Immature natural killer cell (primary cell): Measurements from ENCODE around the gene ABCA13. TPM values are rescaled to one million over a fixed set of nuclear protein-coding genes. Genes with fewer than 3 reads are reported as not detected.

Experiments
- DNase-seq, 3 donors: peaks; one replicate each; pipeline ENCODE4 v3.0.0; 2022; ENCODE audit warnings: mixed read lengths in 1 of 3
- H3K27ac Mint-ChIP-seq, 6 donors: one replicate each; pipeline ENCODE4 v1.8.0; 2020; ENCODE audit warnings: mixed read lengths in 6 of 6, mild to moderate bottlenecking in 5 of 6, inconsistent platforms in 4 of 6, moderate library complexity in 3 of 6
- H3K27me3 Mint-ChIP-seq, 3 donors: one replicate each; pipeline ENCODE4 v1.8.0; 2020 to 2021; ENCODE audit warnings: low read depth in 3 of 3, mild to moderate bottlenecking in 3 of 3, mixed read lengths in 3 of 3, moderate library complexity in 3 of 3, inconsistent platforms in 1 of 3
- H3K36me3 Mint-ChIP-seq, 3 donors: one replicate each; pipeline ENCODE4 v1.8.0; 2020; ENCODE audit warnings: mixed read lengths in 3 of 3, inconsistent platforms in 2 of 3, mild to moderate bottlenecking in 2 of 3
- H3K4me1 Mint-ChIP-seq, 2 donors: one replicate each; pipeline ENCODE4 v1.8.0; 2020; ENCODE audit warnings: inconsistent platforms in 2 of 2, mild to moderate bottlenecking in 2 of 2, mixed read lengths in 2 of 2, moderate library complexity in 1 of 2
- H3K4me3 Mint-ChIP-seq, 5 donors: one replicate each; pipeline ENCODE4 v1.8.0; 2020; ENCODE audit warnings: mild to moderate bottlenecking in 5 of 5, mixed read lengths in 5 of 5, inconsistent platforms in 3 of 5, moderate library complexity in 3 of 5
- H3K9me3 Mint-ChIP-seq, 6 donors: one replicate each; pipeline ENCODE4 v1.8.0; 2020; ENCODE audit warnings: mild to moderate bottlenecking in 6 of 6, mixed read lengths in 6 of 6, inconsistent platforms in 4 of 6, moderate library complexity in 3 of 6
- polyA plus RNA-seq, 3 donors: library from polyadenylated mRNA; unstranded; fragments of 300-500 nt; fragmentation: Illumina TruSeq; gene quantifications; one replicate each; pipeline ENCODE4 v1.2.3, GENCODE V29; 2021

Gene ABCA13
- polyA plus RNA-seq, 3 donors from 2014 or later = not detected

DNA sequence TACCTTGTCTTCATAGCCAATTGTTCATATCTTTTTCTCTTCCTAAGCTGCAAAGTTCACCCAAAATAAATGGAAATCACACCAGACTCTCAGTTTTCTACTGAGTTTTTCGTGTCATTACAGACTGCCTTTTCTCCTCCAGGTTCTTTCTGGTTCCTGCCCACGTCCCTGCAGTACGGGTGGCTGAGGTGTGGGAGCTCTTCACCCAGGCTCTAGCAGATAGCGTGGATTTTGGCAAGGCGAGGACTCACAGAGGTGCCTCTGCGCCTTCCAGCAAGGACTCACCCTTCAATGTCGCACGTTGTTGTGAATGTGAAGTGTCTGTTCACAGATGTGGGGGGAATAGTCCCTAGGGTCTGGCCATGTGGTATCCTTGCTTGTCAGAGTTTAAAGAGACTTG is 71.6 kb downstream of the ABCA13 start:
- Mint-ChIP-seq H3K27ac (no peak overlapping the region), H3K9me3 (peaks cover 0 to 1% (median under 1%) of the 10 kb centered on the region in 6 donors), H3K4me3 (no peak overlapping the region), H3K4me1 (no peaks in the 10 kb centered on the region), H3K27me3 (peaks cover 2 to 12% (median 3%) of the 10 kb centered on the region in 3 donors), H3K36me3 (no peaks in the 10 kb centered on the region)
- no peak for DNase-seq

GRCh38 chr7:48244864-48245271 is 73.6 kb downstream of the ABCA13 start:
- Mint-ChIP-seq H3K4me3 (no peak overlapping the region), H3K4me1 (no peaks in the 10 kb centered on the region), H3K27ac (no peak overlapping the region), H3K9me3 (peaks cover 0 to 1% (median 0%) of the 10 kb centered on the region in 6 donors), H3K36me3 (no peaks in the 10 kb centered on the region), H3K27me3 (peaks cover 2 to 12% (median 3%) of the 10 kb centered on the region in 3 donors)
- no peak for DNase-seq

DNA sequence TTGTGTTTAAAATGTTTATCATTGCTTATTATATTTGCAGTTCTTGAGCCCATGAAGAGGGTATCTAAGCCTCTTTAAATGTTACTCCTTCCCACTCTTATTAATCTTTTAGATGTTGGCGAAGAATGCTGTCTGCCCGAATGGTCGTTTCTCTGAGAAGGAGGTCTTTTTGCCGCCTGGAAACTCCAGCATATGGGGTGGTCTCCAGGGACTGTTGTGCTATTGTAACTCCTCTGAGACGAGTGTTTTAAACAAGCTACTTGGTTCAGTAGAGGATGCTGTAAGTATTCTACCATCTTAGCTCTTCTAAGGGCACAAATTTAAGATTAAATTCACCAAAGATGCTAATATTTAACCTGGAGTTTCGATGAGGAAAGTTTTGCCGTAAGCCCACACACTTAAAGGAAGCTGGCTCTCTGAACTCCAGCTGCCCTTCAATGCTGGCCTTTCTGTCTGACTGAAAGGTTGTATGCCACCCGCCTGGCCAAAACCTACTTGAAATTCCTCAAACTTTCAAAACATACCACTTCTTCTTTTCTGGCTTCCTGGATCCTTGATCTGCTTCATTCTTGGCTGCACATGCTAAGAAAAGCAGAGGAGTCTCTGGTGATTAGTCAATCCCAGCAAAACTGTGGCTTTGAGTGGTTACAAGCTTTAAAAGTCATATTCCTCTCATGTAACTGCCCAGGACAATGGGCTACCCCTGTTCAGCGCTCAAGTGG is 74.7 kb downstream of the ABCA13 start:
- Mint-ChIP-seq H3K36me3 (no peaks in the 10 kb centered on the region), H3K9me3 (peaks cover 0 to 1% (median 0%) of the 10 kb centered on the region in 6 donors), H3K27ac (no peak overlapping the region), H3K27me3 (peaks cover 2 to 12% (median 3%) of the 10 kb centered on the region in 3 donors), H3K4me3 (no peak overlapping the region), H3K4me1 (no peaks in the 10 kb centered on the region)
- DNase-seq = no peak

DNA sequence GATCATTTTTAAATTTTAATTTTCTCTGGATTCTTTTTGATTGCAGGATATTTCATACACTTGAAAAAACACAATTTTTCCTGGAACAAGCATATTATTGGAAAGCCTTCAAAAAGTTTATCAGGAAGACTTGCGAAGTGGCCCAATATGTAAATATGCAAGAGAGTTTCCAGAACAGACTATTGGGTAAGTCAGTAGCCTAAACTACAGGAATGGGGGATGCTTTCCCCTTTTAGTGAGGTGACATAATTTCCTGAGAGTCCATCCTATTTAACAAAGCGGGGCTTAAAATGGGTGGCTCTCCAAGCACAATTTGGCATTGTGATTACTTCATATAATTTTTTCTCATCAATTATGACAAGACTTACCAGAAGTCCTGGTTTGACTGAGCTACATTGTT is 77.9 kb downstream of the ABCA13 start:
- Mint-ChIP-seq H3K27ac (no peak overlapping the region), H3K9me3 (no peaks in the 10 kb centered on the region), H3K36me3 (no peaks in the 10 kb centered on the region), H3K27me3 (peaks cover 0 to 3% (median 2%) of the 10 kb centered on the region in 3 donors), H3K4me3 (no peak overlapping the region), H3K4me1 (no peaks in the 10 kb centered on the region)
- DNase-seq = no peak

DNA sequence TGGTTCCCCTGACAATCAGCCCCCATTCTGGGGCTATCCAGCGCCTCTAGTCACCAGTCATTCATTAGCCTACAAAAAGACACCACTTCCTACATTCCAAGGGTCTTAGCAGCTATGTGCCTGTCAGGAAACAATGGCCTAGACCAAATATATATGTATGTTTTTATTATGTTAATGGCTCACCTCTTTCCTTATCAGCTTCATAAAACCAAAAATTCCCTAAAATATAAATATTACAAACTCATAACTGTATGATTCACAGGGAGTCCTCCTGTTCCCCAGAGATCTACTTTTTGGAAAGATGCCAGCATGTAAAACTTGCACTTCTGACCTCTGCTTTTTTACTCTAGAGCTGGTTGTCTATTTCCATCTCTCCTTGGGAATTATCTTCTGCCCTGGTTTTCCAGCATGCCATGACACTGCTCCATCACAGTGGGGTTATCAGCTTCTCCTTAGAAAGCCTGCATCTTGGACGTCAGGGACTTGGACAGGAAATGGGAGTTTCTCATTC is 79.2 kb downstream of the ABCA13 start:
- H3K4me1 Mint-ChIP-seq = no peaks in the 10 kb centered on the region
- peaks cover 1 to 3% (median 2%) of the 10 kb centered on the region in 3 donors for H3K27me3 Mint-ChIP-seq
- H3K4me3 Mint-ChIP-seq = no peak overlapping the region
- H3K9me3 Mint-ChIP-seq = no peaks in the 10 kb centered on the region
- no peak for DNase-seq
- no peaks in the 10 kb centered on the region for H3K36me3 Mint-ChIP-seq
- H3K27ac Mint-ChIP-seq = no peak overlapping the region

- H3K4me1 Mint-ChIP-seq = no peaks in the 10 kb centered on the region
- peaks cover under 1 to 3% (median 1%) of the 10 kb centered on the region in 3 donors for H3K27me3 Mint-ChIP-seq
- H3K4me3 Mint-ChIP-seq = no peak overlapping the region
- no peaks in the 10 kb centered on the region for H3K36me3 Mint-ChIP-seq
- H3K27ac Mint-ChIP-seq = no peak overlapping the region
- DNase-seq = no peak
- H3K9me3 Mint-ChIP-seq = no peaks in the 10 kb centered on the region
These were observed 80.5 kb downstream of the ABCA13 start for GRCh38 chr7:48251766-48252165.

DNA sequence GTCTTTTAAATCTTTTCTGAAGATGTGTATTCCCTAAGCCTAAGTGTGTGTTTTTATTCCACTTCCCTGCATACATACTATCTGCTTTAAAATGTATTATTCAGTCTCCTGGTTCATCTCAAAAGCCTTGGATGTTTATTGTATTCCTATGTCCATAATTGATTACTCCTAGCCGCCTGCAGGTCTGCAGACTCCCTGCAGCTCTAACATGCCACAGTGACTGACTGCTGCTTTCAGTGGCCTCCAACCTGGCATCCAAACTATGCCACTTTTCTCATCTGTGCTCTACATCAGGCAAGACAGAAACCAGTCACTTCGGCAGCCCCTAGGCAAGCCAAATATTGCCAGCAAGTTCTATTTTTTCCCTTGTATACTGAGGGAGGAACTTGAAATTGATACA is 81.7 kb downstream of the ABCA13 start:
- Mint-ChIP-seq H3K9me3 (peaks cover 0 to 2% (median 0%) of the 10 kb centered on the region in 6 donors), H3K4me3 (no peak overlapping the region), H3K27me3 (peaks cover 0 to 2% (median 0%) of the 10 kb centered on the region in 3 donors), H3K27ac (no peak overlapping the region), H3K36me3 (no peaks in the 10 kb centered on the region), H3K4me1 (no peaks in the 10 kb centered on the region)
- DNase-seq = no peak

DNA sequence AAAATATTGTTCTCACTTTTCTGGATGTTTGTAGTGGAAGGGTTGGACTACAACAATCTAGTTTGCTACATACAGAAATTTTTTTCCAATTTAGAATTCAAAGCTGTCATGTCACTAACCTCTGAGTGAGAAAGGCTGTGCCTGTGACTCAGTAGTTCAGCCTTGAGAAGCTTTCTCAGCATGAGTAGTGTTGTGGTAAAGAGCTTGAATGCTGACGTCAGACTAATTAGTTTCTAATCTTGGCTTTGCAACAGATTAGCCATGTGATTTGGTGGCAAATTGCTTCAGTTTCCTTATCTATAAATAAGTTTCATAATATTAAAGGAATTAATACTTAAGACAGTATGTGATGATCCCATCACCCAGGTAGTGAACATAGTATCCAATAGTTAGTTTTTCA is 83.8 kb downstream of the ABCA13 start:
- Mint-ChIP-seq H3K9me3 (peaks cover 0 to 2% (median 0%) of the 10 kb centered on the region in 6 donors), H3K27ac (no peak overlapping the region), H3K4me3 (no peak overlapping the region), H3K4me1 (no peaks in the 10 kb centered on the region), H3K36me3 (no peaks in the 10 kb centered on the region), H3K27me3 (peaks cover 0 to 2% (median 0%) of the 10 kb centered on the region in 3 donors)
- no peak for DNase-seq

GRCh38 chr7:48259463-48260280 is 88.4 kb downstream of the ABCA13 start:
- H3K27me3 Mint-ChIP-seq = peaks cover 0 to 2% (median 0%) of the 10 kb centered on the region in 3 donors
- H3K9me3 Mint-ChIP-seq = peaks cover 0 to 2% (median 0%) of the 10 kb centered on the region in 6 donors
- no peak for DNase-seq
- H3K27ac Mint-ChIP-seq = no peak overlapping the region
- H3K36me3 Mint-ChIP-seq = no peaks in the 10 kb centered on the region
- no peaks in the 10 kb centered on the region for H3K4me1 Mint-ChIP-seq
- no peak overlapping the region for H3K4me3 Mint-ChIP-seq

DNA sequence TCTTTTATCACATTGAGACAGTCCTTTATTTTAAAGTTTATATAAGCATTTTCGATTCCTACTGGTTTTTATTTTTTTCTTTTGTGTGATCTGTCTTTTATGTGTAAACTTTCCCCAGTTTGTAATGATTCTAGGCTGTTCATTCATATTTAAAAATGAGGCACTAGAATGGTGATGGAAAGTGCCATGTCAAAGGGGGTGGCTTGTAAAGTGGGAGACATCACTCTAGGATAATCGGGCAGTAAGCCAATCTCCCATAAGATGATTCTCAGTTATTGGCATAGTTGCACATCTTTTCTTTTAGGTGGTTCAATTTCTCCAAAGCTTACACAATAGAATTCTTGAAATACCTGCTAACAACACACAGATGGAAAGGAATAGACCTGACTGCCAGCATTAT is 90.4 kb downstream of the ABCA13 start:
- no peak for DNase-seq
- no peak overlapping the region for H3K27ac Mint-ChIP-seq
- no peaks in the 10 kb centered on the region for H3K4me1 Mint-ChIP-seq
- no peak overlapping the region for H3K4me3 Mint-ChIP-seq
- H3K27me3 Mint-ChIP-seq = peaks cover 0 to 3% (median 0%) of the 10 kb centered on the region in 3 donors
- H3K36me3 Mint-ChIP-seq = no peaks in the 10 kb centered on the region
- peaks cover 0 to 2% (median under 1%) of the 10 kb centered on the region in 6 donors for H3K9me3 Mint-ChIP-seq

DNA sequence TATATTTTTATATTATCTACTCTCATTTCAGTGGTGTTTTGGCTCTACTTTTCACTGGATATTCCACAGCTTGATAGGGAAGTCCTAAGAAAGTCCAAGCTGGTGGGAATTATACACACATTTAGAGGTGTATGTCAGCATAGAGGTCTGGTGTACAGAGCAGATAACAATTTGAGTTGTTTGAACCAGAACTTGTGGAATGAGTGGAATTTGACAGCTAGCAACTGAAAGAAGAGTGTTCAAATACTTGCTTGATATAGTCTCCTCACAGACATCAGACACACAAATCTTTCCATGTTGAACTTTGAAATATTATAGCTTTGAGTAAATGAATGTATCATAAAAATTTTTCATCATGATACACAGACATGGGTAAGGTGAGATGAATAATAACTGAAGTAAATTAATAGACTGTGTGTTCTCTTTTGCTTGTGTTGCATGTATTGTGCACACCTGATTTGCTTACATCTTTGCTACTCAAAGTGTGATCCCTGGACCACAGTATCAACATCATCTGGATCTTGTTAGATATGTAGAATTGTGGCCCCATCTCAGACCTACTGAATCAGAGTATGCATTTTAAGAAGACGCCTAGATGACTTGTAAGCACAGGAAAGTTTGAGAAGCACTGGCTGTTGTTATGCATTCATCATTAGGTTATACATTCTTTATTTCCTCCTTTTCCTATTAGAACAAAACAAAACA is 91.5 kb downstream of the ABCA13 start:
- H3K4me3 Mint-ChIP-seq = no peak overlapping the region
- H3K9me3 Mint-ChIP-seq = peaks cover 0 to 4% (median 0%) of the 10 kb centered on the region in 6 donors
- no peaks in the 10 kb centered on the region for H3K36me3 Mint-ChIP-seq
- DNase-seq = no peak
- peaks cover 0 to 2% (median 0%) of the 10 kb centered on the region in 3 donors for H3K27me3 Mint-ChIP-seq
- no peak overlapping the region for H3K27ac Mint-ChIP-seq
- H3K4me1 Mint-ChIP-seq = no peaks in the 10 kb centered on the region

DNA sequence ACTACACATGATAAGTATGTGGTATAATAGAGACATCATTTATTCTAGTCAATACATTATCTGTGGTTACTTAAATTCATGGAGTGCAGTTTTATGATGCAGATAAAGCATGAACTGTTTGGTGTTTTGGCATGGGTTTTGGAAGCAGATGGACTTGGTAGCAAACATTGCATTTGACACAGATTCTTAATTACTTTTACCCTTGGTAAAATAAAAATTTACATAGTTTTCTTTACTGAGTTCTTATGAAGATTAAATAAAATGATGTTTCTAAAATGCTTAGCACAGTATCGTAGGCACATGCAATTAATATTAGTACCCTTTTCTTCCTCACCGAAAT is 92.0 kb downstream of the ABCA13 start:
- no peak for DNase-seq
- no peak overlapping the region for H3K27ac Mint-ChIP-seq
- H3K36me3 Mint-ChIP-seq = no peaks in the 10 kb centered on the region
- H3K27me3 Mint-ChIP-seq = peaks cover 0 to 2% (median 0%) of the 10 kb centered on the region in 3 donors
- H3K4me3 Mint-ChIP-seq = no peak overlapping the region
- peaks cover 0 to 4% (median 0%) of the 10 kb centered on the region in 6 donors for H3K9me3 Mint-ChIP-seq
- no peaks in the 10 kb centered on the region for H3K4me1 Mint-ChIP-seq

DNA sequence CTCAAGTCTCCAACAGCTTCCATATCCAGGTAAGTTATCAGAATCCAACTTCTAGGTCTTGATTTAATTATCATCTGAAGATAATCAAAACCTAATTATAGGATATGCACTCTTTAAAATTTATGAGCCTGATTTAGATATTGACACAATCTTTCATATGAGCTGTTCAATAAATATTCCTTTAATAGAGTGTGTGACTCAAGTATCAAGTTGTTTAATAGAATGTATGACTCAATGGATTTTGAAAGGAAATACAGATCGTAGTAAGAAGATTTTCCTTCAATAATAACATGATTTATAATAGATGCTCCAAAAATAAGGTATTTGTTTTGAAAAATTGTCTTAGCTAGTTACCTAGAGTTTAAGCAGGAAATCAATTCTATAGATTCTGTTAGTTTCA is 97.8 kb downstream of the ABCA13 start:
- peaks cover 0 to 4% (median 0%) of the 10 kb centered on the region in 6 donors for H3K9me3 Mint-ChIP-seq
- H3K4me3 Mint-ChIP-seq = no peak overlapping the region
- no peak overlapping the region for H3K27ac Mint-ChIP-seq
- H3K27me3 Mint-ChIP-seq = peaks cover 0 to 2% (median 0%) of the 10 kb centered on the region in 3 donors
- DNase-seq = no peak
- no peaks in the 10 kb centered on the region for H3K4me1 Mint-ChIP-seq
- H3K36me3 Mint-ChIP-seq = no peaks in the 10 kb centered on the region
